Measurements from ENCODE around the gene VCL.

The VCL gene

GRCh38 chr10:74079936-74080590 lies 82.1 kb downstream of the VCL start:
- TF ChIP-seq CTCF (IDR thresholded peaks at IDR 0.05; ENCODE audit: control insufficient read depth, insufficient read depth, low read depth, low read length, missing control alignments): no peak
- H3K4me3 ChIP-seq (ENCODE audit: control insufficient read depth, low read depth, low read length): no peak overlapping the region
- DNase-seq (ENCODE audit: low read depth): no peak

GRCh38 chr10:74081192-74081803 lies 83.4 kb downstream of the VCL start:
- DNase-seq (ENCODE audit: low read depth): no peak
- peak; percentile 85 for TF ChIP-seq CTCF (IDR thresholded peaks at IDR 0.05; ENCODE audit: control insufficient read depth, insufficient read depth, low read depth, low read length, missing control alignments)

GRCh38 chr10:74081941-74082718 lies 84.2 kb downstream of the VCL start:
- DNase-seq (ENCODE audit: low read depth): no peak
- no peak overlapping the region for H3K4me3 ChIP-seq (ENCODE audit: control insufficient read depth, low read depth, low read length)
- TF ChIP-seq CTCF (IDR thresholded peaks at IDR 0.05; ENCODE audit: control insufficient read depth, insufficient read depth, low read depth, low read length, missing control alignments): no peak

More at GRCh38 chr10:74081192-74081803, 83.4 kb downstream of the VCL start:
- no peak overlapping the region for H3K4me3 ChIP-seq (ENCODE audit: control insufficient read depth, low read depth, low read length)

GRCh38 chr10:74083304-74083703 lies 85.4 kb downstream of the VCL start:
- H3K4me3 ChIP-seq (ENCODE audit: control insufficient read depth, low read depth, low read length): no peak overlapping the region
- no peak for TF ChIP-seq CTCF (IDR thresholded peaks at IDR 0.05; ENCODE audit: control insufficient read depth, insufficient read depth, low read depth, low read length, missing control alignments)
- no peak for DNase-seq (ENCODE audit: low read depth)

- no peak overlapping the region for H3K4me3 ChIP-seq (ENCODE audit: control insufficient read depth, low read depth, low read length)
- no peak for TF ChIP-seq CTCF (IDR thresholded peaks at IDR 0.05; ENCODE audit: control insufficient read depth, insufficient read depth, low read depth, low read length, missing control alignments)
- no peak for DNase-seq (ENCODE audit: low read depth)
These were observed 87.0 kb downstream of the VCL start for GRCh38 chr10:74084955-74085354.

- DNase-seq (ENCODE audit: low read depth): no peak
- no peak for TF ChIP-seq CTCF (IDR thresholded peaks at IDR 0.05; ENCODE audit: control insufficient read depth, insufficient read depth, low read depth, low read length, missing control alignments)
- H3K4me3 ChIP-seq (ENCODE audit: control insufficient read depth, low read depth, low read length): no peak overlapping the region
These were observed 88.4 kb downstream of the VCL start for GRCh38 chr10:74086317-74086716.
